ENCODE results near the gene NRXN2.

DNA sequence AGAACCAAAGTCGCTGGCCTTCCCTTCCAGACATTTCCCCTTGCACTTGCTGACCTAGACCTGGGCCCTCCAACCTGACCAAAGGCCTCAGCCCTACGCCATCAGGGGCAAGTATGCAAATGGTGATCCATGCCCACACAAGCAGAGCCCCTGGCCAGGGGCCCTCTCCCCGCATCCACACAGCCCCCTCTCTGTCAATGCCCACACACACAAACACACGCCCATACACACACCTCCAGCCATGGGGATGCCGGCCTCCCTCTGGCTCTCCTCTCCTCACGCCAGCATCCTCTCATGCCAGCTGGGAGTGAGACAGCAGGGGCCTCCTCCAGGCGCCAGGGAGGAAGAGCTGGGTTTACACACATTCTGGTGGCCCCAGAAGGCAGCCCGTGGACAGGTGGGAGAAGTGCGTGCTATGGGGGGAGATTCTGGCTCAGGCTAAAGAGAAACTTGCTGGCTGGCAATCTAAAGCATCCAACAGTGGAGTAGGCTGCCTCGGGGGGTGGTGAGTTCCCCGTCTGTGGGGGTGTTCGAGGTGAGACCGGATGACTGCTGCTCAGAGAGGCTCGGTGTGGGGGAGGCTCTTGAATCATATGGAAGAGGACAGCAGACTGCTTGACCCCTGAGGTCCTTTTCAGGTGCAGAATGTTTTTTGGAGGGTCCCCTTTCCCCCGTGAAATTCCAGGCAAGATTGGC, 4.8 kb downstream of the NRXN2 start:
- TF ChIP-seq EZH2 (IDR thresholded peaks at IDR 0.05) = no peak
- TF ChIP-seq FOXP2 (optimal IDR thresholded peaks at IDR 0.05; ENCODE audit: control extremely low read depth, extremely low read length, insufficient read depth) = no peak
- TF ChIP-seq POLR2AphosphoS5 (IDR thresholded peaks at IDR 0.05; ENCODE audit: borderline replicate concordance, low read depth, low read length) = no peak
